Measurements from ENCODE around the gene KIAA1671.

KIAA1671 gene

DNA sequence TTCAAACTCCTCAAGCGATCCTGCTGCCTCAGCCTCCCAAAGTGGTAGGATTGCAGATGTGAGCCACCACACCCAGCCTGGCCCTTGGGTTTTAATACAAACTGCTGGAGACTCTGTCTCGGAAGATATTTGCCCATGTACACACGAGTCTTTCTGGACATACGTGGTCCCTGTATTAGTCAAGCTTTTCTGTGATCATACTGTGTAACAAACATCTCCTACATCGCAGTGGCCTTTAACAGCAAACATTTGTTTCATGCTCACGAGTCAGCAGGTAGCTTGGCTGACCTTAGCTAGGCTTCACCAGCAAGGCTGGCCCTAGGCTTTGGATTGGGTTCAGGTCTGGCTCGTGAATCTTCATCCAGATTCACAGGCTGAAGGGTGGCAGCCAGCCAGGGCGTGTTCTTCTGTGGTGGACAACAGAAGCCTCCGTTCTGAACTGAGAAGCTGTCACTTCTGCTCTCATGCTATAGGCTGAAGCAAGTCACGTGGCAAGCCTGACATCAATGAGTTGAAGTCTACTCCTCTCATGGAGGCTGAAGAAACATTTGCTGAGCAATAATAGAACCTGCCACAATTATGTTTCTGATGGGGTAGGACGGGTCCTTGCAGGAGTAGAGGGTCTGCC lies 8.8 kb downstream of the KIAA1671 start:
- Mint-ChIP-seq H3K4me1 (ENCODE audit: low read depth in 2 of 2) (peaks cover 0 to 1% of the 10 kb centered on the region in 2 donors), H3K9me3 (no peaks in the 10 kb centered on the region), H3K36me3 (ENCODE audit: insufficient read depth) (no peaks in the 10 kb centered on the region), H3K4me3 (no peak overlapping the region), H3K27me3 (peaks cover 0 to under 1% of the 10 kb centered on the region in 2 donors), H3K27ac (no peak overlapping the region)
- ATAC-seq (replicated peaks) (no peak), DNase-seq (no peak)

- H3K9me3 Mint-ChIP-seq, result no peaks in the 10 kb centered on the region
- no peak for ATAC-seq (replicated peaks)
- H3K36me3 Mint-ChIP-seq (ENCODE audit: insufficient read depth), result no peaks in the 10 kb centered on the region
- no peaks in the 10 kb centered on the region for H3K27me3 Mint-ChIP-seq
- DNase-seq, result no peak
- H3K4me3 Mint-ChIP-seq, result no peak overlapping the region
- H3K4me1 Mint-ChIP-seq (ENCODE audit: low read depth in 2 of 2), result peaks cover 0 to 1% of the 10 kb centered on the region in 2 donors
- no peak overlapping the region for H3K27ac Mint-ChIP-seq
Observed at GRCh38 chr22:24962094-24962493, 9.6 kb downstream of the KIAA1671 start.

DNA sequence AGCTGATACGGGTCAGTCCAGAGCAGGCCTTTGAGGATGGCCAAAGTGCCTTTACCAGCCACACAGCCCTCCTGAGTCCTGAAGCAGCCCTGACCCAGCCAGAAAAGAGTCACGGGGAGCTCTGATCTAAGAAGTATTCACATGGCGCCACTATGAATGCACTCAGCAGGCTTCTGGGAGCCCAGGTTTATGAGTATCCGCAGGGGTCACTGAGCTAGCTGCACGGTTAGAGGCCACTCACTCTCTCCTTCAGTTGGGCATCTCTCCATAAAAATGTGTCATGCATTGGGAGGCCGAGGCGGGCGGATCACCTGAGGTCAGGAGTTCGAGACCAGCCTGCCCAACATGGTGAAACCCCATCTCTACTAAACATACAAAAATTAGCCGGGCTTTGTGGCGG lies 10.3 kb downstream of the KIAA1671 start:
- Mint-ChIP-seq H3K27me3 (no peaks in the 10 kb centered on the region), H3K9me3 (no peaks in the 10 kb centered on the region), H3K36me3 (ENCODE audit: insufficient read depth) (no peaks in the 10 kb centered on the region), H3K4me3 (no peak overlapping the region), H3K27ac (no peak overlapping the region), H3K4me1 (ENCODE audit: low read depth in 2 of 2) (peaks cover 0 to 1% of the 10 kb centered on the region in 2 donors)
- DNase-seq (no peak), ATAC-seq (replicated peaks) (no peak)

GRCh38 chr22:24964441-24964840 lies 11.9 kb downstream of the KIAA1671 start:
- peak overlapping the region in 1 of 2 donors; percentile 35 for H3K27ac Mint-ChIP-seq
- no peak overlapping the region for H3K4me3 Mint-ChIP-seq
- H3K9me3 Mint-ChIP-seq, result no peaks in the 10 kb centered on the region
- peaks cover 0 to 1% of the 10 kb centered on the region in 2 donors for H3K4me1 Mint-ChIP-seq (ENCODE audit: low read depth in 2 of 2)
- DNase-seq (no peak), ATAC-seq (replicated peaks) (no peak)
- H3K36me3 Mint-ChIP-seq (ENCODE audit: insufficient read depth), result no peaks in the 10 kb centered on the region
- H3K27me3 Mint-ChIP-seq, result no peaks in the 10 kb centered on the region

DNA sequence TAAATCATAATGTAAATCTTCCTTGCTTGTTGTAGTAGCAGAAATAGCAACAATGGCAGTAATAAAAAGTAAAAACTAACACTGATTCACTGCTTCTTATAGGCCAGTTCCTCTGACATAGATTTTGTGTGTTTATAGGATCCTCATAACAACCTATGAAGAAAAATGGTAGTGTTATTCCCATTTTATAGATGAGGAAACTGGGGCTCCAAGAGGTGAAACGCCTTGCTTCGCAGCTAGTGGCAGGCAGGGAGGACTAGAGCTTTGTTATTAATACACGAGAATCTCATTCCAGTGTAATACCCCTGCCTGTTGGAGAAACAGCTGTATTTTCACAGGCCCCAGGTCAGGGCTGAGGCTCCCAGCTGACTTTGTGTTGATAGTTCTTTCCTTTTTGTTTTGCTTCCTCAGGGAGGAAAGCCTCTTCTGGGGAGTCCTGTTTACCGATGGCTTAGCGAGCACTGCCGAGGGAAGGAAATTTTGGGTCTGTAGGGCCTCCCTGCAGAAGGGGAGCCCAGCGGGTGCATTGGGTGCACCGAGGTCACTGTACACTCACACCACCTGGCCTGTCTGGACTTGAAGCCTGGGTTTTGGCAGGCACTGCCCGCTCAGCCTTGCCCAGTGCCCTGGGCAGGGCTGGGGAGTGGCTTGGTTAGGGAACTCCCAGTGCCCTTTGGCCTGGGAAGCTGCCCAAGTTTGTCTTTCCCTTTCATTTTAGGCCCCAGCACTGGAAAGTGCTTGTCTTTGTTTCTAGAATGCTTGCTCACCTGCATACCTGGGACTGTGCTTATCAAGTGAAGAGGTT lies 13.5 kb downstream of the KIAA1671 start:
- DNase-seq (no peak), ATAC-seq (replicated peaks) (no peak)
- Mint-ChIP-seq H3K4me1 (ENCODE audit: low read depth in 2 of 2) (peaks cover 0 to 1% of the 10 kb centered on the region in 2 donors), H3K4me3 (no peak overlapping the region), H3K9me3 (no peaks in the 10 kb centered on the region), H3K36me3 (ENCODE audit: insufficient read depth) (no peaks in the 10 kb centered on the region), H3K27ac (no peak overlapping the region), H3K27me3 (no peaks in the 10 kb centered on the region)

DNA sequence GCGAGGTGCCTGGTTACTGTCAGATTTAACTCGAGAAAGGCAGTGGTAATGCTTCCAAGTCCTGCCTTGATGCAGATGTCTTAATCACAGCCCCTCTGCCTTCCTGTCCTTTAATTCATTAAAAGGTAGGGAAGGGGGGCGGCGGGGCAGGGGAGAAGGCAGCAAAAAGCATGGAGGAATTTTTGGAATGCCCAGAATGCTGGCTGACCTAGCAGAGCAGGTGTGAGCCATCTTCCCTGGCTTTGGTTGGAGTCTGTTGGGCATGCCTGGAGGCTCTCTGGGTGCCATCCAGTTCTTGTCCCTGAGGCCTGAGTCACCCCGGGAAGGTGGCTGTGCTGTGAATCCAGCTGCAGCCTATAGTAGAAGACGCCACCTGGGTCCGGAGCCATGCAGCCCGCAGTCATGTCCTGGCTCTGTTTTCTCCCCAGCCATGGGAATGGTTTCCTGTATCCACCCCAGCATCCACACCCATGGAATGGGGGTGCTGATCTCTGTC lies 15.6 kb downstream of the KIAA1671 start:
- no peak for DNase-seq
- H3K36me3 Mint-ChIP-seq (ENCODE audit: insufficient read depth), result no peaks in the 10 kb centered on the region
- no peak overlapping the region for H3K27ac Mint-ChIP-seq
- no peaks in the 10 kb centered on the region for H3K9me3 Mint-ChIP-seq
- H3K27me3 Mint-ChIP-seq, result no peaks in the 10 kb centered on the region
- no peak for ATAC-seq (replicated peaks)
- H3K4me3 Mint-ChIP-seq, result no peak overlapping the region
- H3K4me1 Mint-ChIP-seq (ENCODE audit: low read depth in 2 of 2), result peaks cover 0 to 1% of the 10 kb centered on the region in 2 donors

GRCh38 chr22:24969560-24970301 lies 17.2 kb downstream of the KIAA1671 start:
- ATAC-seq (replicated peaks) (no peak), DNase-seq (no peak)
- H3K36me3 Mint-ChIP-seq (ENCODE audit: insufficient read depth), result no peaks in the 10 kb centered on the region
- H3K9me3 Mint-ChIP-seq, result no peaks in the 10 kb centered on the region
- no peaks in the 10 kb centered on the region for H3K27me3 Mint-ChIP-seq
- H3K27ac Mint-ChIP-seq, result no peak overlapping the region
- H3K4me1 Mint-ChIP-seq (ENCODE audit: low read depth in 2 of 2), result no peaks in the 10 kb centered on the region
- no peak overlapping the region for H3K4me3 Mint-ChIP-seq

GRCh38 chr22:24972369-24972768 lies 19.9 kb downstream of the KIAA1671 start:
- H3K36me3 Mint-ChIP-seq (ENCODE audit: insufficient read depth), result no peaks in the 10 kb centered on the region
- no peak overlapping the region for H3K4me3 Mint-ChIP-seq
- no peaks in the 10 kb centered on the region for H3K9me3 Mint-ChIP-seq
- DNase-seq (no peak), ATAC-seq (replicated peaks) (no peak)
- H3K4me1 Mint-ChIP-seq (ENCODE audit: low read depth in 2 of 2), result no peaks in the 10 kb centered on the region
- no peak overlapping the region for H3K27ac Mint-ChIP-seq
- H3K27me3 Mint-ChIP-seq, result no peaks in the 10 kb centered on the region

DNA sequence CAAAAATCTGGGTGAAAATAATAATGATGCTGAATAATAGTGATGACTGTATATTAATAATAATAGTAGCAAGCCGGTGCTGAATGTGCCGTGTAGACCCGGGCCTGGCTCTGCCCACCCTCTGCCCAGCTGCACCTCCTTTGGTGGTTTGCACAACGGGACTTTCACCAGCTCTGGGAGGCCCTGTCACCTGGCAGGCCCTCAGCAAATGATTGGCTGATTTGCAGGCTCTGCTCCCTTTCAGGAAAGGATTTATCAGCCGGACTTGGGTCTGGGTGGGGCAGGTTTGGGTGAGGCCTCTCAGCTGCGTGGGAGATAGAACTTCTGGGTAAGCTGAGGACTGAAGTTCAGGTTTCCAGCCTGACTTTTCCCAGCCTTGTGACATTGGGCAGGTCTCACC lies 21.4 kb downstream of the KIAA1671 start:
- Mint-ChIP-seq H3K27ac (no peak overlapping the region), H3K4me1 (ENCODE audit: low read depth in 2 of 2) (no peaks in the 10 kb centered on the region), H3K4me3 (no peak overlapping the region), H3K9me3 (no peaks in the 10 kb centered on the region), H3K36me3 (ENCODE audit: insufficient read depth) (no peaks in the 10 kb centered on the region), H3K27me3 (no peaks in the 10 kb centered on the region)
- ATAC-seq (replicated peaks) (no peak), DNase-seq (no peak)

DNA sequence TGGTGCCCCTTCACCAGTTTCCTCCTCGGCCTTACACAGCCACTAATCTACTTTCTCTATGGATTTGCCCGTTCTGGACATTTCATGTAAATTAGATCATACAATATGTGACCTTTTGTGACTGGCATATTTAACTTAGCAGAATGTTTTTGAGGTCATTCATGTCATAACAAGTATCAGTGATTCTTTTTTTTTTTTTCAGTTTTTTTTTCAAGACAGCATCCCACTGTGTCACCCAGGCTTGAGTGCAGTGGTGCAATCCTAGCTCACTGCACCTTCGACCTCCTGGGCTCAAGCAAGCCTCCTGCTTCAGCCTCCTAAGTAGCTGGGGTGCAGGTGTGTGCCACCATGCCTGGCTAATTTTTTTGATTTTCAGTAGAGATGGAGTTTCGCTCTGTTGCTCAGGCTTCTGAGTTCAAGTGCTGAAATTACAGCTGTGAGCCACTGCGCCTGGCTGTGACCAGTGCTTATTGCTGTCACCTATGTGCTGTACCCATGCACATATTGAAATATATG lies 22.7 kb downstream of the KIAA1671 start:
- no peak for ATAC-seq (replicated peaks)

DNA sequence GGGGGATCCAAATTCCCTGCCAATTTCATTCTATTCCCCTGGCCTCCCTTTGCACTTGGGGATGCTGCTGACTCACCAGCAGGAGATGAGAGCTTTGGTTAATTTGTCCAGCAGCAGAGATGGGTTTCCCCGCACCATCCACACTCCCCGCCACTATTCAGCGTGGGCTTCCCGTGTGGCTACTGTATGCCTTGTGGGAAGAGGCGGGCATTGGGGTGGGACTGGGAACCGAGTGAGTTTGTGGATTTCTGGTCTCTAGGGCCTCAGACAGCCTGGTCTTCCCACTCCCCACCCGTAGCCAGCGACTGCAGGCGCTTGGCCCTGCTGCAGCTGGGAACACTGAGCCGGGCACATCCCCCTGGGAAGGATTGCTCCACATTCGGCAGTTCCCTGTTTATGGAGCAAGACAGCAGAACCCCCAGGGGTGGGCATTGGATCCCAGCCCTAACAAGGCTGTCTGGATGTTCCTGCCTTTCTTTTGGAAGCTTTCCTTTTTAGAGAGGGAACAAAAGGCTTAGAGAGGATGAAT lies 23.4 kb downstream of the KIAA1671 start:
- H3K27me3 Mint-ChIP-seq, result no peaks in the 10 kb centered on the region
- H3K4me3 Mint-ChIP-seq, result no peak overlapping the region
- no peak overlapping the region for H3K27ac Mint-ChIP-seq
- no peaks in the 10 kb centered on the region for H3K9me3 Mint-ChIP-seq
- no peak for DNase-seq
- no peak for ATAC-seq (replicated peaks)
- H3K4me1 Mint-ChIP-seq (ENCODE audit: low read depth in 2 of 2), result no peaks in the 10 kb centered on the region
- H3K36me3 Mint-ChIP-seq (ENCODE audit: insufficient read depth), result no peaks in the 10 kb centered on the region

More for the DNA sequence above, 22.7 kb downstream of the KIAA1671 start:
- H3K4me3 Mint-ChIP-seq, result no peak overlapping the region
- H3K27me3 Mint-ChIP-seq, result no peaks in the 10 kb centered on the region
- H3K27ac Mint-ChIP-seq, result no peak overlapping the region
- H3K9me3 Mint-ChIP-seq, result no peaks in the 10 kb centered on the region
- H3K4me1 Mint-ChIP-seq (ENCODE audit: low read depth in 2 of 2), result no peaks in the 10 kb centered on the region
- DNase-seq, result no peak
- H3K36me3 Mint-ChIP-seq (ENCODE audit: insufficient read depth), result no peaks in the 10 kb centered on the region

DNA sequence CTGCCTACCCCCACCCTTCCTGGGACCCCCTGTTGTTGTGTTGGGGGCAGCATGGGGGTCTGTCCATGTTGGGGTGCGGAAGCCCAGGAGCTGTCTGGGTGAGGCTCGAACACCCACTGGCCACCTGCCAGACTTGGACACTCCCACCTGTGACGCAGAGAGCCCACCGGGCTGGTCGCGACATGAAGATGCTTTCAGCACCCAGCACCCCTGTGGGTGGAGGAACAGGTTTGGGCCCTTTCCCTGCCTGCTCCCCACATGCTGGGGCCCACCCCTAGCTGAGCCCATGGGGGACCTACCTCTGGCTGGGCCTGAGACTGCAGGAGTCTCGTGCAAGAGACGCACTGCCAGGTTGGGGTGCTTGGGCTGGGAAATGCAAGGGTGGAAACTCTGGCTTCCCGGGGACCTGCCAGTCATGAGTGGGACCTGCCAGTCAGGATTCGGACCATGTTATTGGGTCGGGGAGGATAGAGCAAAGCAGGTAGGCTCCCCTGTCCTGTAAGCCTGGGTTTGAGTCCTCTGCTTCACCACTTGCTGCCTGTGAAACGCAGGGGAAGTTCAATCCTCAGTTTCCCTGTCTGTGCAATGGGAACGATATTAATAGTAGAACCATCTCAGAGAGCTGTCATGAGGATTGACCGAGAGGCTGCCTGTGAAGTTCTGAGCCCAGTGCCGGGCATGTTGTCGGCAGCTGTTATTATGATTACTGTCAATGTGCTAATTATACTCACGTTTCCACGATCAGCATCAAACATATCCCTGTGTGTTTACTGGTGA lies 24.1 kb downstream of the KIAA1671 start:
- DNase-seq (no peak), ATAC-seq (replicated peaks) (no peak)
- Mint-ChIP-seq H3K9me3 (no peaks in the 10 kb centered on the region), H3K36me3 (ENCODE audit: insufficient read depth) (no peaks in the 10 kb centered on the region), H3K4me1 (ENCODE audit: low read depth in 2 of 2) (no peaks in the 10 kb centered on the region), H3K4me3 (no peak overlapping the region), H3K27me3 (no peaks in the 10 kb centered on the region), H3K27ac (no peak overlapping the region)
